HEK293T (cell line): ENCODE data around the gene ACOT12.

Source experiments
- CTCF ChIA-PET: fragments of 350-600 bp; formaldehyde crosslinking; extraction: SDS; loops from one replicate; lab custom pipeline; 2021; ENCODE audit warnings: antibody characterized with exemption, inconsistent platforms; lab: Yijun Ruan, JAX
- POLR2A ChIA-PET: fragments of 350-600 bp; formaldehyde crosslinking; extraction: SDS; loops from one replicate; lab custom pipeline; 2020; ENCODE audit warnings: antibody characterized with exemption, inconsistent platforms; lab: Yijun Ruan, JAX
- DNase-seq: peaks from one replicate; pipeline ENCODE4 v3.0.0; 2012; ENCODE audit warnings: mixed read lengths; ENCODE audit errors: extremely low spot score
- ARNT ChIP-seq: fragments of 450-650 bp; IDR thresholded peaks from 2 replicates; pipeline ENCODE4 v1.6.1; 2017; ENCODE audit warnings: mild to moderate bottlenecking
- BHLHE40 ChIP-seq: fragments of 450-650 bp; IDR thresholded peaks from 2 replicates; pipeline ENCODE4 v1.6.1; 2016; ENCODE audit warnings: mild to moderate bottlenecking, moderate library complexity, borderline replicate concordance
- CTBP1 ChIP-seq: fragments of 450-650 bp; IDR thresholded peaks from 2 replicates; pipeline ENCODE4 v1.6.1; 2016; ENCODE audit warnings: borderline replicate concordance
- FOXK2 ChIP-seq: fragments of 450-650 bp; IDR thresholded peaks from 2 replicates; pipeline ENCODE4 v1.6.1; 2016; ENCODE audit warnings: mild to moderate bottlenecking
- SP1 ChIP-seq: fragments of 450-650 bp; IDR thresholded peaks from 2 replicates; pipeline ENCODE4 v1.6.1; 2017
- ZNF384 ChIP-seq: fragments of 450-650 bp; IDR thresholded peaks from 2 replicates; pipeline ENCODE4 v1.6.1; 2016

ACOT12 gene

GRCh38 chr5:81286059-81286617 lies 107.8 kb downstream of the ACOT12 start:
- CTCF ChIA-PET, result no interaction called here
- TF ChIP-seq ZNF384 (peak; percentile 33; the same call in 1 of the 2 replicates), BHLHE40 (no peak)
- no peak for DNase-seq

GRCh38 chr5:81283976-81284375 lies 110.0 kb downstream of the ACOT12 start:
- POLR2A ChIA-PET, result no interaction called here
- CTCF ChIA-PET, result interaction anchor here (0.9 kb wide), 1 partner anchor 14 kb away, joined by 3 read pairs; no protein-coding TSS in a partner anchor
- no peak for DNase-seq
- TF ChIP-seq FOXK2, result no peak
- TF ChIP-seq ARNT, result no peak
- no peak for TF ChIP-seq CTBP1
- no peak for TF ChIP-seq SP1

More at GRCh38 chr5:81286059-81286617, 107.8 kb downstream of the ACOT12 start:
- POLR2A ChIA-PET, result interaction anchor here (1.4 kb wide), 1 partner anchor 15 kb away, joined by 5 read pairs; the partner anchor contains the start of gene ZCCHC9
